CD4-positive, alpha-beta T cell treated with Interleukin-10 for 1 hour (primary cell): ENCODE results near the gene PARP4.
"Not testable (repeated sequence)": the region's sequence is repeated elsewhere in the genome, so short reads cannot be mapped to it uniquely, and the experiment has no call there.

Experiments
- DNase-seq: peaks from one replicate; pipeline ENCODE4 v3.0.0-alpha.2; 2020

PARP4 gene

DNA sequence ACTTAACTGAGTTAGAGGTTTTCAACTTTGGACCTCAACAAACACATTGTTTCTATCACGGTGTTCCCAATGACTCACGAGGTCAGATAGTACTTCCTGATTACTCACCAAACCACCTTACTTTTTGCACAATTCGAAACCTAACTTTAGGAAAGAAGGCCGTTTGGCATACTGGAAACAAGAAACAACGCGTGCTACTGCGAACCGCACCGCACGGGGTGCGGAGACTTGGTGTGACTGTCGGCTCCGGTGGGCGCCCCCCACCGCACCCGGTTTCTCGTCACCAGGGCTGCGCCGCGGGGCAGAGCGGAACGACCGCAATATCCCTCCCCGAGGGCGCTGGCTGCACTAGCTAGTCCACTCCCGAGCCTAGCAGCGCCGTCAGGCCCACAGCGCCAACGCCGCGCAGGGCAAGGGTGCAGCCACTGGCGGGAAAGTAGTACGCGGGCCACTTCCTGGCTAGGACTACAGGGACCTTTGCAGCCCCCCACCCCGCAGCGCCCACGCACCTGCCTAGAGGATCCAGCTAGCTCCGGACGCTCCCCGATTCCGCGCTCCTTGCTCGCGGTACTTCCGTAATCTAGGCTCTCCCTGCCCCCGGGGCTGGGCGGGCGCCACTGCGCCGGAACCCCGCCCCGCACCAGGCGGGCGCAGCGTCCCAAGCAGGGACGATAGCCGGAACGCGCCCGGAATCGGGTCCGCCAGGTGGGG, at the start of gene PARP4:
PARP4 (minus strand) TSS at position 582 of the 711 bp plus-strand sequence. CDS start 9,002 bp downstream, outside the sequence.
- DNase-seq: peak; percentile 64

DNA sequence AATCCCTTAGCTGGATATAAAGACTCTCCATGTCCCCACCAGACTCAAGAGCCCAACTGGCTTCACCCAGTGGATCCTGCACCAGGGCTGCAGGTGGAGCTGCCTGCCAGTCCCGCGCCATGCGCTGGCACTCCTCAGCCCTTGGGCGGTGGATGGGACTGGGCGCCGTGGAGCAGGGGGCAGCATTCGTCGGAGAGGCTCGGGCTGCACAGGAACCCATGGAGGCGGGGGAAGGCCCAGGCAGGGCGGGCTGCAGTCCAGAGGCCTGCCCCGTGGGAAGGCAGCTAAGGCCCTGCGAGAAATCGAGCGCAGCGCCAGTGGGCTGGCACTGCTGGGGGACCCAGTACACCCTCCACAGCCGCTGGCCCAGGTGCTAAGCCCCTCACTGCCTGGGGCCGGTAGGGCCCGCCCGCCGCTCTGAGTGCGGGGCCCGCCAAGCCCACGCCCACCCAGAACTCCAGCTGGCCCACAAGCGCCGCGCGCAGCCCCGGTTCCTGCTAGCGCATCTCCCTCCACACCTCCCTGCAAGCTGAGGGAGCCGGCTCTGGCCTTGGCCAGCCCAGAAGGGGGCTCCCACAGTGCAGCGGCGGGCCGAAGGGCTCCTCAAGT, 48.1 kb upstream of the PARP4 start:
- not testable (repeated sequence) for DNase-seq

DNA sequence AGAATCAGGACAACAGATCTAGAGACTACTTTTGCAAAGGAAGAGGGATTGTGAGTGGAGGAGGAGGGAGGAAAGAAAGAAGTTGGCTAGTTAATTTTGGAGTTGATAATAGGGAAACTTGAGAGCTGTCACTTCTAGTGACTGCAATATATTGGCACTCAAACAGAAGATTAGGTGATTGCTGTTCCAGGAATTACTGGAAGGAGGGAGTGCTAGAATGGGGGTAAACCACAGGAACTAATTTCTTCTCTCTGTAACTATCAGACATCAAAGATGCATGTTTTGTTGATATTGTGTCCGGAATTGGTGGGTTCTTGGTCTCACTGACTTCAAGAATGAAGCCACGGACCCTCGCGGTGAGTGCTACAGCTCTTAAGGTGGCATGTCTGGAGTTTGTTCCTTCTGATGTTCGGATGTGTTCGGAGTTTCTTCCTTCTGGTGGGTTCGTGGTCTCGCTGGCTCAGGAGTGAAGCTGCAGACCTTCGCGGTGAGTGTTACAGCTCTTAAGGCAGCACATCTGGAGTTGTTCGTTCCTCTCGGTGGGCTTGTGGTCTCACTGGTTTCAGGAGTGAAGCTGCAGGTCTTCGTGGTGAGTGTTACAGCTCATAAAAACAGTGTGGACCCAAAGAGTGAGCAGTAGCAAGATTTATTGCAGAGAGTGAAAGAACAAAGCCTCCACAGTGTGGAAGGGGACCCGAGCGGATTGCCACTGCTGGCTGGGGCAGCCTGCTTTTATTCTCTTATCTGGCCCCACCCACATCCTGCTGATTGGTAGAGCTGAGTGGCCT, 47.0 kb upstream of the PARP4 start:
- not testable (repeated sequence) for DNase-seq

DNA sequence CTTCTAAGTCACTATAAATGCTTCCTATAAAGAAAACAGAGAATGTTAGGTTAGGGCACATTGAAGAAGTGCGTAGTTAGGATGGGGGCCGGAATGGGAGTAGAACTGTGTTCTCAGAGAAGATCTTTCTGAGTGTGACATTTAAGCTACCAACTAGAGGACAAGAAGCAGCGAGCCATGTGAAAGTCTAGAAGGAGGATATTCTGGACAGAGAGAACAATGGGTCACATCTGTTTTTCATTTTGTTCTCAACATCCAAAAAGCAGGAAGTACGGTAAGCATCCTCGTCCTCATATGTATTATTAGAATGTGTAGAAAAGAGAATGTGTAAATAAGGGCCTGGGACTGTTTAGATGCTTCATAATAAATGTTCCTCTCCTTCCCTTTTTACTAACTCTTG, 44.5 kb upstream of the PARP4 start:
- DNase-seq: no peak

DNA sequence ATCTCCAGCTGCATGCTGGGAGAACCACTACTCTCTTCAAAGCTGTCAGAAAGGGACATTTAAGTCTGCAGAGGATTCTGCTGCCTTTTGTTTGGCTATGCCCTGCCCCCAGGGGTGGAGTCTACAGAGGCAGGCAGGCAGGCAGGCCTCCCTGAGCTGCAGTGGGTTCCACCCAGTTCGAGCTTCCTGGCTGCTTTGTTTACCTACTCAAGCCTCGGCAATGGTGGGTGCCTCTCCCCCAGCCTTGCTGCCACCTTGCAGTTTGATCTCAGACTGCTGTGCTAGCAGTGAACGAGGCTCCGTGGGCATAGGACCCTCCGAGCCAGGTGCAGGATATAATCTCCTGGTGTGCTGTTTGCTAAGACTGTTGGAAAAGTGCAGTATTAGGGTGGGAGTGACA, 41.3 kb upstream of the PARP4 start:
- DNase-seq: not testable (repeated sequence)

DNA sequence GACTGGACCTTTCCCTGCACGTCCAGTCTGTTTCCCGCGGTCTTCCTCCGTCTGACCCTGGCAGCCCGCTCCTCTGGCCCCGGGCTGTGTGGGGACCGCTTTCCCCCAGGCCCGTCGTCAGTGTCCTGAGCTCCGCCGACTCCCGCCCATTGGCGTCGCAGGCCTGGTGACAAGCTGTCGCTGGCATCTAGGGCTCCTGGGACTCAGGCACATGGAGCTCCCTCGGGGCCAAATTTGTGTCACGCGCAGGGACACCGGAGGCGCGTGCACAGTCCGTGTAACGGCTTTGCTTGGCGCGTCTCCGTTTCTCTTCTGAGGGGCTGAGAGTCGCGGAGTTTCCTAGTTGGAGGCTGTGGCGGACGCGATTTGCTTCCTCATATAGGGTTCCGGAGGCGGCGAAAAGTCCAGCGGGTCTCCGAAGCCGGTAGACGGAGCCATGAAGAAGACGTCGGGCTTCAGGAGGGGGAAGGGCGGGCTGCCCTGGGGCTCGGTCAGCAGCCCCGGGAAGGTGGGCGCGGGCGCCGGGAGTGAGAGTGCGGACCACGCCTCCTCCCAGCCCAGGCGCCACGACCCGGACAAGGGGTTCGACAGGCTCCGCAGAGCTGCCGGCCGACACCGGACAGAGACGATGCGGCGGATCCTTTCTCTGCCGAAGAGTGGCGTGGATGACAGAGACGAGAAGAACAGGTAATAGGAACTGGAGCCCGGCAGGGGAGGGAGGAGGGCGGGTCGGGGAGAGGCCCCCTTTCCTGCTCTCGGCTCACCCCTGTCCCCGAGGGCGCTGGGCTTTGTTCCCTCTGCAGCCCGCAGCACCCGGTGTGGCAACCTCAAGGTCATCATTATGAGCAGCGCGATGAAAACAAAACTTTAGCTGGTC, 29.1 kb upstream of the PARP4 start:
- DNase-seq: peak; percentile 11

DNA sequence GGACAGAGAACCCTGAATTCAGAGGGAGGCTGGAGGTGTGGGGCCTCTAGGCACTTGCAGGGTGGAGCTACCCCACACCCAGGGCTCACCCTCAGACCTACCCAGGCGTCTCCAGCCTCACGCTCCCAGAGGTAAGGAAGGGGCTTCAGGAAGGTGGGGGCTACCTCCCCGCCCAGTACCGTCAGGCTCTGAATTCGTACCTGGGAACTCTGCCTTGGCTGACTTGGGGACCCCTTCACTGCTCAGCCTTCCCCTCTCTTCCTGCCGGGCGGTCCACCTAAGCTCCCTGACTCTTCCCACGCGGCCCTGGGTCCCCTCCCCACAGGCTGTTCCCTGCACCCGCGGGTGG, 28.5 kb upstream of the PARP4 start:
- no peak for DNase-seq

DNA sequence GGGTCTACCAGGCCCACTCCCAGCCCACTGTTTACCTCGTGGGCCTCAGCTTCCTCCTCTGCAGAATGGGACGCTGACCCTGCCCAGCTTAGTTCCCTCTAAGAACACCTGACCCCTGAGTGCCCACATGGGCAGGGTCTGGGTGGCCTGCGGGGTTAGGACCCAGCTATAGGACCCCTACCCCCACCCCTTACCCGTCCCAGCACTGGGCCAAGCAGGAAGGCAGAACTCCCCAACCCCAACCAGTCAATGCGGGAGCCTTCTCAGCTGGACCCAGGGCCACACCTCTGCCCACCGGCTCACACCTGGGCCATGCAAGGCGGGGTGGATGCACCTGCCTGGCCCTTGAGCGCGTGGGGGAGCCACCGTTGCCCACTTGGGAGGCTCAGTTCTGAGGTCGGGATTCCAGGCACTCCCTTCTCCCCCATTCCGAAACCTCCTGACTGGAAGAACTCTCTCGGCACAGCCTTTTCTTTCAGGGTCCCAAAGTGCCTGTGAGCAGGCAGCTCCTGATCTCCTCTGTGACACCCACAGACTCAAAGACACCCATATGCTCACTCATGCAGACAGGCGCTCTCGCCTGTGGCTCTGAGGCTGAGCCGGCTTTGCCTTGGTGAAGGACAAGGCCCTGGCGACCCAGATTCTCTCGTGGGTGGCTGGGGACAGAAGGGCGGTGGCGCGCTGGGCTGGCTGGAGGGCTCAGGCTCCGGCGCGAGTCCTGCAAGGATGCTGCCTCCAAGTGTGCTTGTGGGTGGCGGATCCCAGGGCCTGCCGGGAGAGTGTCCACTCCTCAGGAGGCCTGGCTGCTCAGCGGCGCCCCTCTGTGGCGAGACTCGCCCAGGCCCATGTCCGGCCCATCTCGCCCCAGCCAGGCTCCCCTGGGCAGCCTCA, 27.9 kb upstream of the PARP4 start:
- no peak for DNase-seq

DNA sequence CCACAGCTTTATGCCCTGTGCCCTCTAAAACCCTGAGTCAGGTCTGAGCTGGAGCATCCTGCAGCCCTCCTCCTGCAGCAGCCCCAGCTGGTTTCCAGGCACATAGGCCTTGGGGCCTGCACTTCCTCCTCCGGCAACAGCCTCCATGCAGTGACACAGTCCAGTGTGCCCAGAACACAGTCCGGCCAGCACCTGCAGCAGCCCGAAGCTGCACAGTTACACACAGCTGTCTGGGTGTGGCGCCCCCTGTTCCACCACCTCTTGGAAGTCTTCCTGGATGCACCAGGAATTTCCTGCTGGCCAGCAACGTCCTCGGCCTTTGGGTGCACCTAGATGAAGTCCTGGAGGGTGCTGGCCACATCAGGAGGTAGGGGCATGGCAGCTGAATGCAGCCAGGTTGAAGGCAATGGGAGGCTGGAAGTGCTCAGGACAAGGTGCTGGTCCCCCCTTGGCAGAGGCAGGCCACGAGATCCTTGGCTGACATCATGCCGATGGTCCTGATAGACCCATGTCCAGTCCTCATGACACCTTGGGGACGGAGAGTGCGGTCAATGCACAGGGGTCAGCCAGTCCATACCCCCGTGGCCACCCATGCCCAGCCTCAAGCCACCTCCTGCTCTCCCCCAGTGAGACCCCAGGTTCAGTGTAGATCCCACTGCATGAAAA, 27.1 kb upstream of the PARP4 start:
- no peak for DNase-seq

DNA sequence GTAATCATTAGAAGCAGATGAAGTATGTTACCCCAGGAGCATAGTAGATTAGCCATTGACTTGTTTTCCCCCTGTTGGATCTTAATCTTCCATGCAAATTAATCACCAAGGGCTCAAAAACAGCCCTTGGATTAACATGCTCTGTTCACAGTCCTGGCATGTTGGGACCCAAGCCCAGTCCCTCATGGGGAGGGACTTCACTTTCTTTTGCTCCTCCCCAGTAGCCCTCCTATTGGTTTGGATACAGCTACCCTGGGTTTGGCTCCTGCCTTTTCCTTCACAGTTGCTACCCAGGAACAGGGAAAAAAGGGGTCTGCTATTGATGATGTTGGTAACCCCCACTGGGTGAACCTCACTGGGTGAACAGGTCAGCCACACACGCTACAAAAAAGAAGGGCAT, 16.9 kb upstream of the PARP4 start:
- no peak for DNase-seq

DNA sequence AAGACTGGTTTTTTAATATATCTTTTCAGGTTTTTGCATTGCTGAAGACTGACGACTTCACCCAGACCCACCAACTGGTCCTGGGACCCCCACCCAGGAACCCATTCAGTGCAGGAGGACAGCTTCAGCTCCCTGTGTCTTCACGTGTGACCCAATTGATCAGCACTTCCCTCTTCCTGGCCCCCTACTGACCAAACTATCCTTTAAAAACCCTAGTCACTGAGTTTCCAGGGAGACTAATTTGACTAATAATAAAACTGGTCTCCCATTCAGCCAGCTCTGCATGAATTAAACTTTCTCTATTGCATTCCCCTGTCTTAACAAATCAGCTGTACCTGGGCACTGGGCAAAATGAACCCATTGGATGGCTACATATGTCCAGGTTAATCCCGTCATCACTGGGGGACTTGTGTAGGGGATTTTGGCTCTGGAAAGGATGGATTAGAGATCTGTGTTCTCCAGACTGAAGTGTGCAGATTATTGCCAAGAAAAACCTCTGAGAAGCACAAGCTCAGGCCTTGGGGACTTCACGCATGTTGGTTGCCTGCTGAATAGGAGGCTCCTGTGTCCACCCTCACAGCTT, 16.3 kb upstream of the PARP4 start:
- no peak for DNase-seq

DNA sequence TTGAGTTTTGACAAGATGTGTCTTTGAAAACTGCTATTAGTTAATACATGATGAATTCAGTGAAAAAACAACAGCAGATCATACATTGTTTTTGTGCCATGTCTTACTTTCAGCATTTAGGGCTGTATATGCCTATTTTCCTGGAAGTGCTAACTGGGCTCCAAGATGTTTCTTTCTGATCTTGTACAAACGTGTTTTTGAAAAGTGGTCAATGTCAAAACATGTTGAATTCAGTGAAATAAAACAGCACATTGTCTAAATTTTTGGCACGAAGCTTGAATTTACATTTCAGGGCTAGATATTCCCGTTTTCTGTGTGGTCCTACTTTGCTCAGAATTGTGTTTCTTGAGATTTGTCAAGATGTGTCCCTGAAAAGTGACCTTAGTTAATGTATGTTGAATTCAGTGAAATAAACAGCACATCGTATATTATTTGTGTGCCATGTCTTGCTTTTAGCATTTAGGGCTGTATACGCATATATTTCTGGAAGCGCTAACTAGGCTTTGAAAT, 14.7 kb upstream of the PARP4 start:
- no peak for DNase-seq

DNA sequence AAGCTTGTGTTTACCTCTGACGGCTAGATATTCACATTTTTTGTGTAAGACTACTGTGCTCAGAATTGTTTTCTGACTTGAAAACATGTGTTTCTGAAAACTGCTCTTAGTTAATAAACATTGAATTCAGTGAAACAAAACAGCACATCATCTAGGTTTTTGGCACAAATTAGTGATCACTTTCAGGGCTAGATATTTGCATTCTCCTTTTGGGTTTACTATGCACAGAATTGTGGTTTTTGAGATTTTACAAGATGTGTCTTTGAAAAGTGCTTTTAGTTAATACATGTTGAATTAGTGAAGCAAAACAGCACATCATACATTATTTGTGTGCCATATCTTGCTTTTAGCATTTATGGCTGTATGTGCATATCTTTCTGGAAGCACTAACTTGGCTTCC, 8.2 kb upstream of the PARP4 start:
- no peak for DNase-seq

DNA sequence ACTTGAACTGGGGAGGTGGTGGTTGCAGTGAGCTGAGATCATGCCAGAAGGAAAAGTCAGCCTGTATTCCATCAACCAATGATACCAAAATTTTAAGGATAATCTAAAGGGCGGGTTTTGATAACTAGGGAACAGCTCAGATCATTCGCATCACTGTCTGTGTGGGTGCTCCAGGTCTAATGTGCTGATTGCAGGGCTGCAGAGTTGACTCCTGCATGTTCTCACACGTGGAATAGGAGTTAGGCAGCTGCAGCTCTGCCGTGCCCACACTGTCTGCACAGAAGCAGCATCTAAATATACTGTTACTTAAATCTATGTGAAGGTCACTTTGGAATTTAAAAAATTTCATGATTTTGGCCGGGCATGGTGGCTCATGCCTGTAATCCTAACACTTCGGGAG, 4.3 kb upstream of the PARP4 start:
- DNase-seq: no peak

DNA sequence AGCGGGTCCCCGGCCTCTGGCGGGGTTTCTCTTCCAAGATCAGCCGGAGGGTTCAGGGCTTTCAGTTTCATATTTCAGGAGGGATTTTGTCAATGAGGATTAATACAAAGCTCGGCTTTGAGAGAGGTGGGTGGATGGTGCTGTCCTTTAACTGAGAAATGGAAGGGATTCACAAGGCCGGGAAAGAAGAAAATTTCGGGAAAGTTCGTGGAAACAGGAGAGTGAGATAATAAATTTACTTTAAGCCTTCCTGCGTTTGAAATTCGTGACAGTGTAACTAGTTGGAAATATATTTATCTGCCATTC, 283 bp upstream of the PARP4 start:
- no peak for DNase-seq

DNA sequence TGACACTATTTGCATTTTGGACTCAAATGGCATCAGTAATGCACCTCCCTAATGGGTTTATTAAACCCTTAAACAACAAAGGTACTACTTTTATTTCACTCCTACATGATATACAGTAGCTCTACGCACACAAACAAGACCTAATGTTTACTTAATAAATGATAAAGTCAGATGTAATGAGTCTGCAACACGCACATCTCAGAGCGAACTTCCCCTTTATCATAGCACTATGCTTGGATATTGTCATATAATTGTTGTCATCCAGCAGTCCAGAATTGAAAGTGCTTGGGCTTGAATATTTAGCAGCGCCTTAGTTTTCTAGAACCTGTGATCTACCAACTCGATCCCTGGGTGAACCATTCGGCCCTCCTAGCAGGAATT, 772 bp downstream of the PARP4 start:
- no peak for DNase-seq

DNA sequence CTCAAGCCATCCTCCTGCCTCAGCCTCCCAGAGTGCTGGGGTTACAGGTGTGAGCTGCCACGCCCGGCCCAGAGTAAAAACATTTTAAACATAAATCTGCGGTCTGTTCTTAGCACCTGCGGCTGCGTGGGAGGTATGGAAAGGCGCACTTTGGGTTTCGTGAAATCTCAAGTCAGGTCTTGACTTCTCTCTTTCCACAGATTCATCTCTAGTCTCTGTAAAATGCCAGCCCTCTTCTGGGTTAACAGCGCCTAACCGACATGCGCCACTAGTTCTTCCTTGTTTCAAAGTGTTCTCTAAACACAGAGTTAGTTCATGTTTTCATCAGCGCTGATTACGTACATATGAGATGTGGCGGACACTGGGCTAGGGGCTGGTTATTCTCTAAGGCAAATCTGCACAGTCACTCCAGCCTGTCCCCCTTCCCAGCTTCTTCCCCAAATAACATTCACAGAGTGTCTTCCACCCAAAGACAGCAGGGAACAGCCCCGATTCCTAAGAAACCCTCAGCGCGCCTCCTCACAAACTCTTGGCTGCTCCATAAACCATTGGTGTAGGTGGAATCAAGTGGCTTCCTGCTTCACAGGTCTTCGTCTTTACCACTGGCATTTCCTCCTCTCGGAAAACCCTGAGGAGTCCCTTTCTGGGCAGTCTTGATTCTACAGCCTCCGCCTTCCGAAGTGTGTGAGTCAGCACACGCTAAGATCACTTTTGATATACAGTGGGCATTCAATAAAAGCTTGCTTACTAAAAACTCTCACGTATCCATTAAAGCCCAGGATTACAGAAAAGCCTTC, 1.4 kb downstream of the PARP4 start:
- DNase-seq: peak; percentile 46

DNA sequence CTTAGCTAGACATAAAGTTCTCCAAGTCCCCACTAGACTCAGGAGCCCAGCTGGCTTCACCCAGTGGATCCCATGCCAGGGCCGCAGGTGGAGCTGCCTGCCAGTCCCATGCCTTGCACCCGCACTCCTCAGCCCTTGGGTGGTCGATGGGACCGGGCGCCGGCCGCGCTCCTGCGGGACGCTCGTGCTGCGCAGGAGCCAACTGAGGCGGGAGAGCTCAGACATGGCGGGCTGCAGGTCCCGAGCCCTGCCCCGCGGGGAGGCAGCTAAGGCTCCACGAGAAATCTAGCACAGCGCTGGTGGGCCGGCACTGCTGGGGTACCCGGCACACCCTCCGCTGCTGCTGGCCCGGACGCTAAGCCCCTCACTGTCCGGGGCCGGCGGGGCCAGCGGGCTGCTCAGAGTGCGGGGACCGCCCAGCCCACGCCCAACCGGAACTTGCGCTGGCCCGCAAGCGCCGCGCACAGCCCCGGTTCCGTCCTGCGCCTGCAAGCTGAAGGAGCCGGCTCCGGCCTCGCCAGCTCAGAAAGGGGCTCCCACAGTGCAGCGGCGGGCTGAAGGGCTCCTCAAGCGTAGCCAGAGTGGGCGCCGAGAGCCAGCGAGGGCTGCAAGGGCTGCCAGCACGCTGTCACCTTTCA, 5.8 kb downstream of the PARP4 start:
- DNase-seq: no peak

DNA sequence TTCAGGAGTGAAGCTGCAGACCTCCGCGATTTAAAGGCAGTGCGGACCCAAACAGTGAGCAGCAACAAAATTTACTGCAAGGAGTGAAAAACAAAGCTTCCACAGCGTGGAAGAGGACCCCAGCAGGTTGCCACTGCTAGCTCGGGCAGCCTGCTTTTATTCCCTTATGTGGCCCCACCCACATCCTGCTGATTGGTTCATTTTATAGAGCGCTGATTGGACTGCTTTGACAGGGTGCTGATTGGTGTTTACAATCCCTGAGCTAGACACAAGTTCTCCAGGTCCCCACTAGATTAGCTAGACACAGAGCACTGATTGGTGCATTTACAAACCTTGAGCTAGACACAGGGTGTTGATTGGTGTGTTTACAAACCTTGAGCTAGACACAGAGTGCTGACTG, 6.3 kb downstream of the PARP4 start:
- DNase-seq: not testable (repeated sequence)

DNA sequence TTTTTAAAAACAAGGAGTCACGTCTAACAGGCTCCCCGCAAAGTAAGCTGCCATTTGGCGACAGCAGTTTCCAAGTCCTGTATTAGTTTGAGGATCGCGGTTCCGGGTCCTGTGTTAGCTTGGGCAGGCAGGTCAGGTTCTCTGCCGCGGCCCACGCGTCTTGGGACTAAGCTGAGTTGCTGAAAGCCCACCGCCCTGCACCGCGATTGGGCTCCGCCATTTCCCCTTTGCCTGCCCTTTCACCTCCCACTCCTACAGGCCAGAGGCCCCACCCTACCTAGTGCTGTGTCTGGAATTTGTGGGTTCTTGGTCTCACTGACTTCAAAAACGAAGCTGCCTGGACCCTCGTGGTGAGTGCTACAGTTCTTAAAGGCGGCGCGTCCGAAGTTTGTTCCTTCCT, 6.8 kb downstream of the PARP4 start:
- DNase-seq: no peak
